ENCODE results near the gene C4B. TPM values are rescaled to one million over a fixed set of nuclear protein-coding genes. Genes with fewer than 3 reads are reported as not detected.

The C4B gene
- total and polyA plus RNA-seq, 9 of the 15 experiments (the other 6 are each of a cell fraction or from before 2014, with no cell fraction given), result 0.32 to 8.8 (median 5.4) TPM

DNA sequence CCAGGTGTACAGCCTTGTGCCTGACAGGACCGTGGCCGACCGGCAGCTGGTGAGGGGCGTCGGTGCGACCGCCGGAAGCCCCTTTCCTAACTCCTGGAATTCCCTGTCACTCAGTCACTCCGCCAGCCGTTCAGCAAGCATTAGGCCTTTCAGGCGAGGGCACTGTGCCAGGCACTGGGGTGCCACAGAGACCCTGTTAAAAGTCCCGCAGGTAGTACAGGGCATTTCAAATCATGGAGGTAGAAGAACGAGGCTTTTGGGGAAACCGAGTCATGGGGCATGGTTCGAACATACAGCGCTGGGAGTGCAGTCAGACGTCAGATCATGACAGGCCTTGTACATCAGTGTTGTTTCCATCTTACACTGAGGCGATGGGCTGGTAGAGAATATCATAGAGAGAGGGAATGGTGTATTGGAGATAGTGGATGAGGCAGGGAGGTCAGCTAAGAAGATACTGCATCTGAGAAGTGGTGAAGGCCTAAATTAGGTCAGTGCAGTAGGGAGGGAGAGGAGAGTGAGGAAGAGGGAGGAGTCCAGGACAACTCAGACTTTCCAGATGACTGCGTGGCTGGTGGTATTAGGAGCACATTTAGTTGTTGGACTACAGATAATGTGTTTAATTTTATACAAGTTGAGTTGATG is 41.8 kb upstream of the C4B start (continued):
- TF ChIP-seq, protein P1, sequence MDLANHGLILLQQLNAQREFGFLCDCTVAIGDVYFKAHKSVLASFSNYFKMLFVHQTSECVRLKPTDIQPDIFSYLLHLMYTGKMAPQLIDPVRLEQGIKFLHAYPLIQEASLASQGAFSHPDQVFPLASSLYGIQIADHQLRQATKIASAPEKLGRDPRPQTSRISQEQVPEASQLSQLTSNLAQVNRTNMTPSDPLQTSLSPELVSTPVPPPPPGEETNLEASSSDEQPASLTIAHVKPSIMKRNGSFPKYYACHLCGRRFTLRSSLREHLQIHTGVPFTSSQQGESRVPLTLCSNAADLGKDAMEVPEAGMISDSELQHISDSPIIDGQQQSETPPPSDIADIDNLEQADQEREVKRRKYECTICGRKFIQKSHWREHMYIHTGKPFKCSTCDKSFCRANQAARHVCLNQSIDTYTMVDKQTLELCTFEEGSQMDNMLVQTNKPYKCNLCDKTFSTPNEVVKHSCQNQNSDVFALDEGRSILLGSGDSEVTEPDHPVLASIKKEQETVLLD (IDR thresholded peaks at IDR 0.05), result no peak
- TF ChIP-seq, protein P2, sequence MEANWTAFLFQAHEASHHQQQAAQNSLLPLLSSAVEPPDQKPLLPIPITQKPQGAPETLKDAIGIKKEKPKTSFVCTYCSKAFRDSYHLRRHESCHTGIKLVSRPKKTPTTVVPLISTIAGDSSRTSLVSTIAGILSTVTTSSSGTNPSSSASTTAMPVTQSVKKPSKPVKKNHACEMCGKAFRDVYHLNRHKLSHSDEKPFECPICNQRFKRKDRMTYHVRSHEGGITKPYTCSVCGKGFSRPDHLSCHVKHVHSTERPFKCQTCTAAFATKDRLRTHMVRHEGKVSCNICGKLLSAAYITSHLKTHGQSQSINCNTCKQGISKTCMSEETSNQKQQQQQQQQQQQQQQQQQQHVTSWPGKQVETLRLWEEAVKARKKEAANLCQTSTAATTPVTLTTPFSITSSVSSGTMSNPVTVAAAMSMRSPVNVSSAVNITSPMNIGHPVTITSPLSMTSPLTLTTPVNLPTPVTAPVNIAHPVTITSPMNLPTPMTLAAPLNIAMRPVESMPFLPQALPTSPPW (CRISPR knock-in tag; IDR thresholded peaks at IDR 0.05), result no peak
- TF ChIP-seq GATAD2B (IDR thresholded peaks at IDR 0.05; ENCODE audit: borderline replicate concordance) (no peak), U2AF2 (optimal IDR thresholded peaks at IDR 0.05; ENCODE audit: low read depth, low read length) (no peak), JUN (IDR thresholded peaks at IDR 0.05; ENCODE audit: borderline replicate concordance, low read depth, low read length) (no peak), JUN (CRISPR knock-in tag; IDR thresholded peaks at IDR 0.05; ENCODE audit: borderline replicate concordance) (peak; percentile 43; the same call in 1 of the 2 replicates), ZNF232 (CRISPR knock-in tag; IDR thresholded peaks at IDR 0.05) (peak; percentile 80; the same call in 1 of the 2 replicates), BRD4 (IDR thresholded peaks at IDR 0.05) (peak; percentile 89), GTF2F1 (IDR thresholded peaks at IDR 0.05; ENCODE audit: low read depth, low read length) (no peak), CXXC5 (CRISPR knock-in tag; IDR thresholded peaks at IDR 0.05) (no peak), NFIX (CRISPR knock-in tag; IDR thresholded peaks at IDR 0.05; ENCODE audit: low read depth) (no peak), HNRNPUL1 (IDR thresholded peaks at IDR 0.05; ENCODE audit: low read length) (no peak)
- TF ChIP-seq, protein P3, sequence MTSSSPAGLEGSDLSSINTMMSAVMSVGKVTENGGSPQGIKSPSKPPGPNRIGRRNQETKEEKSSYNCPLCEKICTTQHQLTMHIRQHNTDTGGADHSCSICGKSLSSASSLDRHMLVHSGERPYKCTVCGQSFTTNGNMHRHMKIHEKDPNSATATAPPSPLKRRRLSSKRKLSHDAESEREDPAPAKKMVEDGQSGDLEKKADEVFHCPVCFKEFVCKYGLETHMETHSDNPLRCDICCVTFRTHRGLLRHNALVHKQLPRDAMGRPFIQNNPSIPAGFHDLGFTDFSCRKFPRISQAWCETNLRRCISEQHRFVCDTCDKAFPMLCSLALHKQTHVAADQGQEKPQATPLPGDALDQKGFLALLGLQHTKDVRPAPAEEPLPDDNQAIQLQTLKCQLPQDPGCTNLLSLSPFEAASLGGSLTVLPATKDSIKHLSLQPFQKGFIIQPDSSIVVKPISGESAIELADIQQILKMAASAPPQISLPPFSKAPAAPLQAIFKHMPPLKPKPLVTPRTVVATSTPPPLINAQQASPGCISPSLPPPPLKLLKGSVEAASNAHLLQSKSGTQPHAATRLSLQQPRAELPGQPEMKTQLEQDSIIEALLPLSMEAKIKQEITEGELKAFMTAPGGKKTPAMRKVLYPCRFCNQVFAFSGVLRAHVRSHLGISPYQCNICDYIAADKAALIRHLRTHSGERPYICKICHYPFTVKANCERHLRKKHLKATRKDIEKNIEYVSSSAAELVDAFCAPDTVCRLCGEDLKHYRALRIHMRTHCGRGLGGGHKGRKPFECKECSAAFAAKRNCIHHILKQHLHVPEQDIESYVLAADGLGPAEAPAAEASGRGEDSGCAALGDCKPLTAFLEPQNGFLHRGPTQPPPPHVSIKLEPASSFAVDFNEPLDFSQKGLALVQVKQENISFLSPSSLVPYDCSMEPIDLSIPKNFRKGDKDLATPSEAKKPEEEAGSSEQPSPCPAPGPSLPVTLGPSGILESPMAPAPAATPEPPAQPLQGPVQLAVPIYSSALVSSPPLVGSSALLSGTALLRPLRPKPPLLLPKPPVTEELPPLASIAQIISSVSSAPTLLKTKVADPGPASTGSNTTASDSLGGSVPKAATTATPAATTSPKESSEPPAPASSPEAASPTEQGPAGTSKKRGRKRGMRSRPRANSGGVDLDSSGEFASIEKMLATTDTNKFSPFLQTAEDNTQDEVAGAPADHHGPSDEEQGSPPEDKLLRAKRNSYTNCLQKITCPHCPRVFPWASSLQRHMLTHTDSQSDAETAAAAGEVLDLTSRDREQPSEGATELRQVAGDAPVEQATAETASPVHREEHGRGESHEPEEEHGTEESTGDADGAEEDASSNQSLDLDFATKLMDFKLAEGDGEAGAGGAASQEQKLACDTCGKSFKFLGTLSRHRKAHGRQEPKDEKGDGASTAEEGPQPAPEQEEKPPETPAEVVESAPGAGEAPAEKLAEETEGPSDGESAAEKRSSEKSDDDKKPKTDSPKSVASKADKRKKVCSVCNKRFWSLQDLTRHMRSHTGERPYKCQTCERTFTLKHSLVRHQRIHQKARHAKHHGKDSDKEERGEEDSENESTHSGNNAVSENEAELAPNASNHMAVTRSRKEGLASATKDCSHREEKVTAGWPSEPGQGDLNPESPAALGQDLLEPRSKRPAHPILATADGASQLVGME (CRISPR knock-in tag; IDR thresholded peaks at IDR 0.05), result 0 out of 2 replicates have a peak, but pooled peaks have one; percentile 16
- TF ChIP-seq, protein P4, sequence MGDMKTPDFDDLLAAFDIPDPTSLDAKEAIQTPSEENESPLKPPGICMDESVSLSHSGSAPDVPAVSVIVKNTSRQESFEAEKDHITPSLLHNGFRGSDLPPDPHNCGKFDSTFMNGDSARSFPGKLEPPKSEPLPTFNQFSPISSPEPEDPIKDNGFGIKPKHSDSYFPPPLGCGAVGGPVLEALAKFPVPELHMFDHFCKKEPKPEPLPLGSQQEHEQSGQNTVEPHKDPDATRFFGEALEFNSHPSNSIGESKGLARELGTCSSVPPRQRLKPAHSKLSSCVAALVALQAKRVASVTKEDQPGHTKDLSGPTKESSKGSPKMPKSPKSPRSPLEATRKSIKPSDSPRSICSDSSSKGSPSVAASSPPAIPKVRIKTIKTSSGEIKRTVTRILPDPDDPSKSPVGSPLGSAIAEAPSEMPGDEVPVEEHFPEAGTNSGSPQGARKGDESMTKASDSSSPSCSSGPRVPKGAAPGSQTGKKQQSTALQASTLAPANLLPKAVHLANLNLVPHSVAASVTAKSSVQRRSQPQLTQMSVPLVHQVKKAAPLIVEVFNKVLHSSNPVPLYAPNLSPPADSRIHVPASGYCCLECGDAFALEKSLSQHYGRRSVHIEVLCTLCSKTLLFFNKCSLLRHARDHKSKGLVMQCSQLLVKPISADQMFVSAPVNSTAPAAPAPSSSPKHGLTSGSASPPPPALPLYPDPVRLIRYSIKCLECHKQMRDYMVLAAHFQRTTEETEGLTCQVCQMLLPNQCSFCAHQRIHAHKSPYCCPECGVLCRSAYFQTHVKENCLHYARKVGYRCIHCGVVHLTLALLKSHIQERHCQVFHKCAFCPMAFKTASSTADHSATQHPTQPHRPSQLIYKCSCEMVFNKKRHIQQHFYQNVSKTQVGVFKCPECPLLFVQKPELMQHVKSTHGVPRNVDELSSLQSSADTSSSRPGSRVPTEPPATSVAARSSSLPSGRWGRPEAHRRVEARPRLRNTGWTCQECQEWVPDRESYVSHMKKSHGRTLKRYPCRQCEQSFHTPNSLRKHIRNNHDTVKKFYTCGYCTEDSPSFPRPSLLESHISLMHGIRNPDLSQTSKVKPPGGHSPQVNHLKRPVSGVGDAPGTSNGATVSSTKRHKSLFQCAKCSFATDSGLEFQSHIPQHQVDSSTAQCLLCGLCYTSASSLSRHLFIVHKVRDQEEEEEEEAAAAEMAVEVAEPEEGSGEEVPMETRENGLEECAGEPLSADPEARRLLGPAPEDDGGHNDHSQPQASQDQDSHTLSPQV (IDR thresholded peaks at IDR 0.05), result peak; percentile 95

Data from K562 (cell line).